ENCODE measurements around the gene POU3F2.

GRCh38 chr6:98833307-98834059 is 891 bp upstream of the POU3F2 start:
- TF ChIP-seq CTCF (conservative IDR thresholded peaks at IDR 0.05; ENCODE audit: low read length) (no peak), EZH2phosphoT487 (IDR thresholded peaks at IDR 0.05; ENCODE audit: borderline replicate concordance) (no peak)

Data from Loucy (cell line).